GM12873 (cell line): Measurements from ENCODE around the gene PDE4B.

Experiments
- TF ChIP-seq, protein P1 (sequence below): IDR thresholded peaks from 2 replicates; pipeline ENCODE4 v1.5.1; 2012; ENCODE audit warnings: low read depth, mild to moderate bottlenecking, moderate library complexity, low read length, control low read depth; ENCODE audit not compliant: insufficient read depth; ENCODE audit errors: missing control alignments

PDE4B gene

DNA sequence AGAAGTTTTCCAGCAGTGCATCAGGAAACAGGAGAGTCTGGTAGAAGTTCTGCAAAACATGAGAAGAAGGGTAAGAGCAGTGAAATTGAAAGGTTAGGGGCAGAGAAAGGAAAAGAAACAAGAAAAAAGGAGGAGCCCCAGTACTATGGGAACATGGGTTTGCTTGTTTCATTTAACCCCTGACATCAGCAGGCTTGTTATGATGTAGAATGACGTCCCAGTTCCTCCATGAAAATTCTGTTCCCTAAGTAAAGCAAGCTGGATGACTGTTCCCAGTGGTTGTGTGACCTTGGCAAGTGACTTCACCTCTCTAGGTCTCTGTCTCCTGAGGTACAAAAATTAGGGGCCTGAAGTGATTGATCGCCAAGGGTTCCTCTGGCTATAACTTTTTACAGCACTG lies 472.6 kb downstream of the PDE4B start:
- TF ChIP-seq, protein P1, sequence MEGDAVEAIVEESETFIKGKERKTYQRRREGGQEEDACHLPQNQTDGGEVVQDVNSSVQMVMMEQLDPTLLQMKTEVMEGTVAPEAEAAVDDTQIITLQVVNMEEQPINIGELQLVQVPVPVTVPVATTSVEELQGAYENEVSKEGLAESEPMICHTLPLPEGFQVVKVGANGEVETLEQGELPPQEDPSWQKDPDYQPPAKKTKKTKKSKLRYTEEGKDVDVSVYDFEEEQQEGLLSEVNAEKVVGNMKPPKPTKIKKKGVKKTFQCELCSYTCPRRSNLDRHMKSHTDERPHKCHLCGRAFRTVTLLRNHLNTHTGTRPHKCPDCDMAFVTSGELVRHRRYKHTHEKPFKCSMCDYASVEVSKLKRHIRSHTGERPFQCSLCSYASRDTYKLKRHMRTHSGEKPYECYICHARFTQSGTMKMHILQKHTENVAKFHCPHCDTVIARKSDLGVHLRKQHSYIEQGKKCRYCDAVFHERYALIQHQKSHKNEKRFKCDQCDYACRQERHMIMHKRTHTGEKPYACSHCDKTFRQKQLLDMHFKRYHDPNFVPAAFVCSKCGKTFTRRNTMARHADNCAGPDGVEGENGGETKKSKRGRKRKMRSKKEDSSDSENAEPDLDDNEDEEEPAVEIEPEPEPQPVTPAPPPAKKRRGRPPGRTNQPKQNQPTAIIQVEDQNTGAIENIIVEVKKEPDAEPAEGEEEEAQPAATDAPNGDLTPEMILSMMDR: no peak

DNA sequence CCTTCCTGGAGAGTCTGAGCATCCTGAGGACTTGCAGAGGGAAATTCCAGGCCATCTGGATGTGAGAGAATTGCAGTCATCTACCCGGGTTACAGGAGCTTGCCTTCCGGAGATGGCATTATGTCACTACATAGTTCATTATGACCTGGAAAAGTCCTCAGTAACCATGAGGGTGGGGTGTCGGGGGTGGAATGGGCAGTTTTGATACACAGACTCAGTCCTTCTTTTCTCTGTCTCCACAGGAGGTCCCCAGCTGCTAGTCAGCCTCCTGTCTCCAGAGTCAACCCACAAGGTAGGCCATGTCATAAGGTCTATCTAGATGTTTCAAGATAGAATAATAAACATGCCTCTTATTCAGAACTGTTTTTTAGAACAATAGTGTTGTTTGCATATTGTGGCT lies 473.1 kb downstream of the PDE4B start:
- TF ChIP-seq, protein P1: no peak

DNA sequence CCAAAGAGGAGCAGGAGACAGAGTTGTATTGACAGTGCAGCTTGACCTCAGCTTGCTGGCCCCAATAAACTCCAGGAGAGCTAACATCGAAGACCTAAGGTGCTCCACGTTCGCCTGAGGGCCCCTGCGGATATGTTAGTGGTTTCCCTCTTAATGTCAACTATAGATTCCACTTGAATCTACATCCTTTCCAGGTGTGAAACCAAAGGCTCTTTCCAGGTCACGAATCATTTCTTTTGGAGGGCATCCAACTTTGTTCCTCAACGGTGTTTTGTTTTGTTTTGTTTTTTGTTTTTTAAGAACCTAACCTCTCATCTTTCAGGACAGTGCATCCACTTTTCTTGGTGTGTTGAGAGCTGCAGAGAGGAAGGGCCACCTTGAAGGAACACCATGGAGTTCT lies 473.7 kb downstream of the PDE4B start:
- TF ChIP-seq, protein P1: no peak

DNA sequence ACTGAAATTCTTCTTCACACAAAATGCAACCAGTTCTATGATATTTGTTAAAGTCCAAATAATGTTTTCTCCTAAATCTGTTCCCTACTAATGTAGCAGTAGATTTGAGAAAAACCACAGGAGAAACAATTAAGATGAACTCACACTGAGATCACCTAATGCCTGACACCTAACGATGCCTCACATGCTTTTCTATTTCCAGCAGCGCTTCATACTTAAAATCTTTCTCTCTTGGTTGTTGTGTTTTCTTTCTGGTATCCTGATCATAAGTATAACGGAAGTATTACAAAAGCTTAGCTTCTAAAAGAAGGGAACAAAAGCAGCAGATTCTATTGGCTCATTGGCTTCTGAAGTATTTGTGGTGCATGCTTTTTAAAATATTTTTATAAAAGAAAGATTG lies 474.1 kb downstream of the PDE4B start:
- TF ChIP-seq, protein P1: no peak

DNA sequence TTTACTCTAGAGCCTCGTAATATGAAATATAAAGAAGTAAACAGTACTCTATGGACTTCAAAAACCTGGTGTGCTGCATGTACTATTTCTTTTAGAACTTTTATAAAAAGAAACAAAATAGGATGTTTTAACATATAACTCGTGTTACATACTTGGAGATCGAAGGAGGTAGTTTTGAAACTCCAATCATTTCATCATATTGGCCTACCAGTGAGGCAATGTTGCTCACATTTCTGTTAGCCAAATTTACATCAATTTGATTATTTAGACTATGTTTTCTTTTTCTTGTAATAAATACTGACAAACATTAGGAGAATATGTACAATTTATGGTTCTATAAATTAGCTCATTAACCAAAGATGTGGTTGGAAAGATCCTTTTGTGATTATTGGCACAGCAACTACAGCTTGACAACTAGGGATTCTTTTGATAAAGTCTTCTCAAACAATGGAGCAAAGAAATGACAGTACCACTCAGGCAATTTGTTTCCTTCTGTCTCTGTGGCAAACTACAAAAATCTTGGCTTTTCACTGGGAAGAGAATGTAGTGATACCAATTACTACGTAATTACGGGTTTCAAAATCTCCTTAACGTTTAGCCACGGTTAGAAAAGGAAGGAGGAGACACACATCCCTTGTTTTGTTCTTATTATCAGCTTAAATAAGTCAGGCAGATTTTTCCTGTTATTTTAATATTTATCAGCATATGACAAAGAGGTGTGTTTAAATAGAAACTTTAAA lies 474.7 kb downstream of the PDE4B start:
- TF ChIP-seq, protein P1: no peak

DNA sequence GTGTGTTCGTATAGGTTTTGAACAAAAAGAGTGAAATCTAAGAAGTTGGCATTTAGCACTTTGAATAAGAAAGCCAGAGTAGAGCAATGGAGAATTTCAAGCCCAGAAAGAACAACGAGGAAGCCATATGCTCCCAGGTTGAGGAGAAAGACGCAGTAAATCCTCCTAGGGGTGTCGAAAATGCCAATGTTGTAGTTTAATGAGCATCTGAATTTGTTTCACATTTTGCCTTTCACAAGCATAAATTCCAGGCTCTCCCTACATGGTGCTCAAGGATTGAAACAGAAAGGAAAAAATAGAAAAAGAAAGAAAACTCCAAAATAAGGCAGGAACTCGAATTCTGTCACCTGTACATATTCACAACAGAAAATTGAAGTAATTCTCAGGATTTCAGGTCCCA lies 476.5 kb downstream of the PDE4B start:
- TF ChIP-seq, protein P1: no peak

DNA sequence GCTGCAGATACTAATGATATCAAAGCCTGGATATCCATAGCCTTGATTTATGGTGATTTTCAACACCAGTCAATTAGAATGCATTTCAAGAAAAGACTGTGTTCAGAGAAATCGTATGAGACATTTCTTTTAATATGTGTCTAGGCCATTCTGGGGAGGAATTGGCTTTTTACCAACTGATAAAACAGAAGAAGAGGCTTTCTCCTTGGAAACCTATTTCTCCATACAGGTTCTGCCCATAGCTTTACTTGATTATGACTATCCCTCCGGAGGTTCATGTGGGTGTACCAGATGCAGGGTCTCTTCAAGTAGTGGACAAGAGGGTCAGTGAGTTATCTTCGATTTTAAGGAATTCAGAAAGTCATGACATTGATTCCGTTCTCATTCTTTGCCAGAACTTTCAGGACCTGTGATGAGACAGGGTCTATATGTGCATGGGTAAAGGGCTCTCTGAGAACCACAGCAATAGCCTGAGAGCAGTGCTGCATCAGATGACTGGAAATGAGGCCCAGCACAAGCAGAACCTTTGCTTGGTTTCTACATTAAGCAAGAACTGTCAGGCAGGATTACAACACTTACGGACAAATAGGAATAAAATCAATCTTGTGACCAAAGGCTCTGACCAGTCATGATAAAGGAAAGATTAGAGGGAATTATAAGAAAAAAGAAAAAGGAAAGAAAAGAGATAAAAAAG lies 477.6 kb downstream of the PDE4B start:
- TF ChIP-seq, protein P1: no peak
